Spinal cord (tissue), 10 donors: ENCODE results near the gene PLEKHA8. TPM values are rescaled to one million over a fixed set of nuclear protein-coding genes. Genes with fewer than 3 reads are reported as not detected.

Experiments used
- DNase-seq, 6 donors: peaks; one replicate each; pipeline versions ENCODE4 v3.0.0 to v3.0.0-alpha.2; 2013 to 2015; ENCODE audit warnings: low spot score in 6 of 6, low read depth in 4 of 6
- H3K27ac ChIP-seq: one replicate; pipeline ENCODE4 v1.5.1; 2013; ENCODE audit warnings: low read depth, low read length, control low read depth
- H3K27me3 ChIP-seq: one replicate; pipeline ENCODE4 v1.6.1; 2013; ENCODE audit warnings: low read length; ENCODE audit not compliant: control insufficient read depth, insufficient read depth
- H3K36me3 ChIP-seq: one replicate; pipeline ENCODE4 v1.6.1; 2013; ENCODE audit warnings: low read length; ENCODE audit not compliant: control insufficient read depth, insufficient read depth
- H3K4me1 ChIP-seq: one replicate; pipeline ENCODE4 v1.6.1; 2013; ENCODE audit warnings: low read length; ENCODE audit not compliant: control insufficient read depth, insufficient read depth
- H3K4me3 ChIP-seq: one replicate; pipeline ENCODE4 v1.5.1; 2013; ENCODE audit warnings: low read depth, low read length, control low read depth
- H3K9me3 ChIP-seq: one replicate; pipeline ENCODE4 v1.6.1; 2013; ENCODE audit warnings: low read length; ENCODE audit not compliant: control insufficient read depth, insufficient read depth
- WGBS: methylation state at CpG from one replicate; pipeline ENCODE4 v1.1.5; 2013; ENCODE audit warnings: missing lambda C conversion rate; ENCODE audit not compliant: insufficient coverage; 5-methylcytosine and 5-hydroxymethylcytosine counted together
- polyA plus RNA-seq, 2 donors: library from polyadenylated mRNA; unstranded; fragments of 120-200 nt; gene quantifications; one replicate each; pipeline ENCODE4 v1.2.1, GENCODE V29; 2013; ENCODE audit not compliant: insufficient read length in 2 of 2
- total RNA-seq, 2 donors: library from RNA; depleted of rRNA in 1 of 2; stranded (reverse); fragments of 120-200 nt in 1 of 2; fragments of >200 nt in 1 of 2; gene quantifications; one replicate each; pipeline versions ENCODE4 v1.2.3 to v1.2.4, GENCODE V29; 2013 to 2014
- donor health status: healthy.

PLEKHA8 gene
- total and polyA plus RNA-seq, 4 donors: 13.8 to 22.6 (median 19.0) TPM

DNA sequence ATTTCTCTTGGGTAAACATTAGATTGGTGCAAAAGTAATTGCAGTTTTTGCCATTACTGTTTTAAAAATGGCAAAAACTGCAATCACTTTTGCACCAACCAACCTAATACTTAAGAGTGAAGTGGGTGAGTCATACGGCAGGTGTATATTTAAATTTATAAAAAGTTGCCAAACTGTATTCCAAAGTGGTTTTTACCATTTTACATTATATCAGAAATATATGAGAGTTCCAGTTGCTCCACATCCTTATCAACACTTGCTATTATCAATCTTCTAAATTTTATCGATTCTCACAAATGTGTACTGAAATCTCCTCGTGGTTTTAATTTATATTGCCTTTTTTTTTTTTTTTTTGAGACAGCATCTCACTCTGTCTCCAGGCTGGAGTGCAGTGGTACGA, 35.1 kb upstream of the PLEKHA8 start:
- peaks cover 5% of the 10 kb centered on the region for H3K4me1 ChIP-seq
- H3K27me3 ChIP-seq: no peaks in the 10 kb centered on the region
- WGBS: no CpG with 5 or more reads among the region's 4 CpGs
- no peak overlapping the region for H3K4me3 ChIP-seq
- H3K27ac ChIP-seq: no peak overlapping the region
- DNase-seq: no peak
- H3K9me3 ChIP-seq: peaks cover 3% of the 10 kb centered on the region
- no peaks in the 10 kb centered on the region for H3K36me3 ChIP-seq

- peaks cover 3% of the 10 kb centered on the region for H3K9me3 ChIP-seq
- H3K27me3 ChIP-seq: no peaks in the 10 kb centered on the region
- H3K4me3 ChIP-seq: no peak overlapping the region
- no peaks in the 10 kb centered on the region for H3K36me3 ChIP-seq
- H3K27ac ChIP-seq: no peak overlapping the region
- no peaks in the 10 kb centered on the region for H3K4me1 ChIP-seq
- DNase-seq: no peak
These were observed 32.6 kb upstream of the PLEKHA8 start for GRCh38 chr7:29995652-29996051.

GRCh38 chr7:29996321-29996720, 31.9 kb upstream of the PLEKHA8 start:
- DNase-seq: no peak
- no peaks in the 10 kb centered on the region for H3K4me1 ChIP-seq
- peaks cover 3% of the 10 kb centered on the region for H3K9me3 ChIP-seq
- H3K4me3 ChIP-seq: no peak overlapping the region
- H3K27ac ChIP-seq: no peak overlapping the region
- no peaks in the 10 kb centered on the region for H3K36me3 ChIP-seq
- H3K27me3 ChIP-seq: no peaks in the 10 kb centered on the region

DNA sequence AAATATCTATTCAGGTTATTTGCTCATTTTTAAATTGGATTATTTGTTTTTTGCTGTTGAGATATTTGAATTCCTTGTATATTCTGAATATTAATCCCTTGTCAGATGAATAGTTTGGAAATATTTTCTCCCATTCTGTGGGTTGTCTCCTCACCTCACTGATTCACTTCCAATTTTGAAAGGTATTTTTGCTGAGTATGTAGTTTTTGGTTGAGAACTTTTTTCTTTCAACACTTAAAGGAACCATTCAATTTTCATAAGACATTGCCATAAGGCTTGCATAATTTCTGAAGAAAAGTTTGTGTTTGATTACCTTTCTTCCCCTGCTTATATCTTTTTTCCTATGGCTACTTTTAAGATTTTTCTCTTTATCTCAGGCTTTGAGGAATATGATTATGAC, 29.7 kb upstream of the PLEKHA8 start:
- Histone ChIP-seq H3K27me3 (no peaks in the 10 kb centered on the region), H3K4me1 (no peaks in the 10 kb centered on the region), H3K4me3 (no peak overlapping the region), H3K27ac (no peak overlapping the region), H3K36me3 (no peaks in the 10 kb centered on the region), H3K9me3 (peaks cover 2% of the 10 kb centered on the region)
- DNase-seq: no peak

DNA sequence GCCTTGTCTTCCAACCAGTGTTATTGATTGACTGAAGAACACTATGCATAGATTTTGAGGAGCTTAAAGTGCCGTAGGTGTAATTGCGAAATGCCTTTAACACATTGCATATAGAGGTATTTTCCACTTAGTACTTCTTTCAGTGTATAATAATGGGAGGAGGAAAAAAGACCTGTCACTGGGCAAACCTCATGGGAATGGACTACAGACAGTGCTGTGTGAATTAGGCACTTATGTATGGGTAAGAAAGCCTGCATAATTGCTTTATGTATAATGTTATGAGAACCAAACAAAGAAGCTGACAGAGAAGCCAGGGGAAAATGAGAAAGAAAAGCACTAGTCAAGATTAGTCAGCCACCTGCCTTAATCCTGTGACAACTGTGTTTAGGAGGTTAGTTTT, 26.2 kb upstream of the PLEKHA8 start:
- H3K27ac ChIP-seq: no peak overlapping the region
- H3K27me3 ChIP-seq: no peaks in the 10 kb centered on the region
- H3K4me3 ChIP-seq: no peak overlapping the region
- peak in 1 of 6 donors; percentile 58 for DNase-seq
- no peaks in the 10 kb centered on the region for H3K9me3 ChIP-seq
- H3K4me1 ChIP-seq: no peaks in the 10 kb centered on the region
- no peaks in the 10 kb centered on the region for H3K36me3 ChIP-seq
- no CpG with 5 or more reads among the region's 2 CpGs for WGBS

DNA sequence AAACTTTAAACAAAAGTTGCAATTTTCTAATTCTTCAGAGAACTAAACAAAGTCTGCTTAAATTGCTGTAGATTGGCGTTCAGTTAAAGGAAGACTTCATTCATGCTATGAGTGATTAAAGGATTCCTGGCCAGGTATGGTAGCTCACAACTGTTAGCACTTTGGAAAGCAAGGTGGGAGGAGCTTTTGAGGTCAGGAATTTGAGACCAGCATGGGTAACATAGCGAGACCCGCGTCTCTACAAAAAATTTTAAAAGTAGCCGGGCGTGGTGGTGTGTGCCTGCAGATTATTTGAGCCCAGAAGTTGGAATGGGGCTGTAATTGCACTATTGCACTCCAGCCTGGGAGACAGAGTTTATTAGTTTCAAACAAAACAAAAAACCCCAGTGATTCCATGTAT, 25.1 kb upstream of the PLEKHA8 start:
- Histone ChIP-seq H3K9me3 (no peaks in the 10 kb centered on the region), H3K4me3 (no peak overlapping the region), H3K4me1 (no peaks in the 10 kb centered on the region), H3K27ac (no peak overlapping the region), H3K27me3 (no peaks in the 10 kb centered on the region), H3K36me3 (no peaks in the 10 kb centered on the region)
- 58% methylated on average over 4 of the region's 6 CpGs for WGBS
- DNase-seq: no peak

DNA sequence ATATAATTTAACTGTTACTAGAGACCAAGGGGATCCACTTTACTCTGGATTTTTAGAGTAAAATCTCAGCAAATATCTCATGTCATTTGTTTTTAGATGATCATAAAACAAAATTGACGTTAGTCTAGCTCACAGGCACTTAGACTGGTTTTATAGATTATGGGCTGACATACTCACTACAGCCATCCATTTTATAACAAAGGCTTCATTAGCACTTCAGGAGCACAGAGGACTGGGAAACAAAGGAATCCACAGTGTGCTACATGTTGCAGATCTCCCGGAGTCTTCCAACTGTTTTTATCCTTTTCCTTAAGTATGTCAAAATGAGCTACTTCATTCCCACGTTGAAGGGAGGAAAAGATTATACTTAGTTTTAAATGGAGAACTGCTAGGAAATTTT, 22.7 kb upstream of the PLEKHA8 start:
- no peaks in the 10 kb centered on the region for H3K27me3 ChIP-seq
- DNase-seq: peak in 1 of 6 donors; percentile 78
- H3K4me1 ChIP-seq: no peaks in the 10 kb centered on the region
- WGBS: 33% methylated on average over 1 of the region's 3 CpGs
- H3K9me3 ChIP-seq: no peaks in the 10 kb centered on the region
- no peak overlapping the region for H3K4me3 ChIP-seq
- H3K36me3 ChIP-seq: no peaks in the 10 kb centered on the region
- H3K27ac ChIP-seq: no peak overlapping the region

DNA sequence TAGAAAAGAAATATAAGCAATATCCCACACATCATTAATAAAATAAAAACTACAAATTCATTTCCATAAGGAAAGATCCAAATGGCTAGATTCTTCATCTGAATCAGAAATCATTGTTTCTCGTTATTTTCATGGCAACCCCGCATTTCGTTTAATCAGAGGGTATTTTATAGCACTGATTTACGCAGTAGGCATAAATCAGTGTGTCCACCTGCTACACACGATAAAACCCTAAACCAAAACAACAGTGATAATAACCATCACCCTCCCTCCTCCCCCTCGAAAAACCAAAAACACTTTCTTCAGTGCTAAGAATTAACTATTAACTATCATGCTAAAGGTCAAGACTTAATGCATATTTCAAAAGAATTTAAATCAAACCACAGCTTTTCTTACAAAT, 18.2 kb upstream of the PLEKHA8 start:
- Histone ChIP-seq H3K27ac (no peak overlapping the region), H3K27me3 (no peaks in the 10 kb centered on the region), H3K4me1 (no peaks in the 10 kb centered on the region), H3K36me3 (peaks cover 4% of the 10 kb centered on the region), H3K4me3 (no peak overlapping the region), H3K9me3 (no peaks in the 10 kb centered on the region)
- WGBS: 72% methylated on average over 5 of the region's 6 CpGs
- DNase-seq: no peak

DNA sequence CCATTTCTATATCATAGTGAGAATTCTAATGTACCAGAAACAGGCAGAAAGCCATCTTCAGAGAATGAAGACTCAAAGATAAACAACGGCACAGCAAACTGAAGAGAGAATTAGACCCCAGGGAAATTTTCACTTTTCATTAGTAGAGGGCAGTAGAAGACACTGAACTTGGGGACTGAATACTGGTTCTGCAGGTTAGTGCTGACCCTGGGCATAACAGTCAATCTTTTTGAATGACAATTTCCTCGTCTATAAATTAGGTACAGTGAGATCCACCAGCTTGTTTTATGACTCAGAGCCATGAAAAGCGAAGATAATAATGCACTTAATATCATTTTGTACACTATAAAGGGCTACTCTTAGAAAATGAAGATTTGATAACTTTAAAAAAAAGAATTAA, 15.5 kb upstream of the PLEKHA8 start:
- DNase-seq: peak in 1 of 6 donors; percentile 25
- no peaks in the 10 kb centered on the region for H3K4me1 ChIP-seq
- no peaks in the 10 kb centered on the region for H3K27me3 ChIP-seq
- no peak overlapping the region for H3K4me3 ChIP-seq
- no peak overlapping the region for H3K27ac ChIP-seq
- no peaks in the 10 kb centered on the region for H3K9me3 ChIP-seq
- peaks cover 10% of the 10 kb centered on the region for H3K36me3 ChIP-seq
- no CpG with 5 or more reads among the region's 3 CpGs for WGBS

DNA sequence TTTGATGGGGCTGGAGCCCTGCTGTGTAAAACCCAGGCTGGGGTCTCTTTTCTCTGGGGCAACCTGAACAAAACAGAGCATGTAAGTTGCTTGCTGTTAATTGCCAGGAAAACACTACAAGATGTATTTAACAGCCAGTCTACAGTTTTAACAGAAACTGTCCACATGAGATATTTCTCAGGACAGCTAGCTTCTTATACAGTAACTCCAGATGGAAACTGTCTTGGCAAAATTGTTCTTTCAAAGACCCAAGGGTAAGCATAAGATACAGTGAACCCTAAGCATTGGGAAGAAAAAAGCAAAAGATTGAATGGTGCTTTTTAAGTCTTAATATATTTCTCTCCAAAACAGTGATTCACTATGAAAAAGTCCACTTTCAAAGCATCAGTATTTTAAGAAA, 9.8 kb upstream of the PLEKHA8 start:
- Histone ChIP-seq H3K4me3 (no peak overlapping the region), H3K4me1 (no peaks in the 10 kb centered on the region), H3K9me3 (no peaks in the 10 kb centered on the region), H3K27me3 (no peaks in the 10 kb centered on the region), H3K27ac (no peak overlapping the region), H3K36me3 (peaks cover 10% of the 10 kb centered on the region)
- DNase-seq: no peak

DNA sequence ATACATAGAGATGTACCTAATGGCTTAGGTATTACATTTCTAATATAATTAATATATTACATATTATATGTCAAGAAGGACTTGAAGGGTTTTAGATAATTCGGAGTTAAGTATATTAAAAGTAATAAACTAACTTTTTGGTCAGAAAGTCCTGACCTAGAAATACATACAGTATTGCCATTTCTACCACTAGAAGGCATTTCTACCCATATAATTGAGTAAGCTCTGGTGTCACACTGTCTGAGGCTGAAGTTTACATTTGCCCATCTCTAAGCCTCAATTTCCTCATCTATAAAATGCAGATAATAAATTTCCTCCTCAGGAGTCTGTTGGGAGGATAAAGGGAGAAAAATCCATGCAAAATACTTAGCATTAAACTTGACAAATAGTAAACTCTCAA, 8.8 kb upstream of the PLEKHA8 start:
- Histone ChIP-seq H3K36me3 (peaks cover 6% of the 10 kb centered on the region), H3K4me3 (no peak overlapping the region), H3K27ac (no peak overlapping the region), H3K4me1 (no peaks in the 10 kb centered on the region), H3K27me3 (no peaks in the 10 kb centered on the region), H3K9me3 (no peaks in the 10 kb centered on the region)
- no CpG with 5 or more reads among the region's 1 CpG for WGBS
- no peak for DNase-seq
